NT2/D1 (cell line): ENCODE data around the gene TMEM235.
"Not testable (repeated sequence)": the region's sequence is repeated elsewhere in the genome, so short reads cannot be mapped to it uniquely, and the experiment has no call there.

ENCODE experiments used
- DNase-seq: peaks from one replicate; pipeline ENCODE4 v3.0.0-alpha.2; 2011; ENCODE audit warnings: low read depth, low spot score
- H3K27me3 ChIP-seq: 2 replicates; pipeline ENCODE4 v1.6.0; 2011; ENCODE audit warnings: mild to moderate bottlenecking; ENCODE audit not compliant: insufficient read length, insufficient read depth
- H3K36me3 ChIP-seq: 2 replicates; pipeline ENCODE4 v1.6.1; 2011; ENCODE audit warnings: mild to moderate bottlenecking, low read length, mixed read lengths; ENCODE audit not compliant: insufficient read depth, insufficient read length
- H3K4me1 ChIP-seq: 2 replicates; pipeline ENCODE4 v1.5.1; 2011; ENCODE audit not compliant: insufficient read depth, insufficient read length
- H3K4me3 ChIP-seq: 2 replicates; pipeline ENCODE4 v1.5.1; 2011; ENCODE audit warnings: low read depth; ENCODE audit not compliant: insufficient read length
- H3K9ac ChIP-seq: 2 replicates; pipeline ENCODE4 v1.6.0; 2011; ENCODE audit warnings: low read depth; ENCODE audit not compliant: insufficient read length
- H3K9me3 ChIP-seq: 2 replicates; pipeline ENCODE4 v1.5.1; 2011; ENCODE audit warnings: mild to moderate bottlenecking, low read length; ENCODE audit not compliant: insufficient read depth
- SUZ12 ChIP-seq: IDR thresholded peaks from 2 replicates; pipeline ENCODE4 v1.6.1; 2011; ENCODE audit not compliant: insufficient read length, insufficient read depth; ENCODE audit errors: extremely low read depth
- YY1 ChIP-seq: IDR thresholded peaks from 2 replicates; pipeline ENCODE4 v1.6.1; 2011; ENCODE audit not compliant: insufficient read length, insufficient read depth
- ZNF274 ChIP-seq: IDR thresholded peaks from 2 replicates; pipeline ENCODE4 v1.6.1; 2011; ENCODE audit warnings: mild to moderate bottlenecking, low read depth, low read length

The TMEM235 gene

DNA sequence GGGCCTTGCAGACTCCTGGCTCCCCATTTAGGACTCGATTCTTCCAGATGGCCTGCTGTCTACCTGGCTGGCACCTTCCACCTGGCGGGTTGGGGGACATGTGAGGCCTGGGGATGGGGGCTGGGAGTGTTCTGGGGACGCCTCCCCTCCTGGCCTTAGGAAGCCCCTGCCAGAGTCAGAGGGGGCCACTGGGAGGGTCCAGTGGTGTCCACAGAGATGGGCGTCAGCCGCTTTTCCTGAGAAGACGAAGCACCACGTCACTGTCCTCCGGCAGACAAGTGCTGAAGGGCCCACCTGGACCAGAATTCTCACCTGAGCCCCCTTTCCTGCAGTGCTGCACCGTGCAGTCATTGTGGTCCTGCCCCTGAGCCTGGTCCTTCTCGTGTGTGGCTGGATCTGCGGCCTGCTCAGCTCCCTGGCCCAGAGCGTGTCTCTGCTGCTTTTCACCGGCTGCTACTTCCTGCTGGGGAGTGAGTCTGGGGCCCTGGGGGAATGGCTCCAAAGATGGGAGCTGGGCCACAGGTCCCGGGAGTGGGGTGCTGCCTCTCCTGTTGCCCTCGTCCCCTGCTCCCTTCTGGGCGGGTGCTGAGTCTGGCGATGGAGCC lies 2.9 kb downstream of the TMEM235 start:
- no peak for DNase-seq
- Histone ChIP-seq H3K4me1 (peaks cover 18% of the 10 kb centered on the region), H3K9me3 (no peaks in the 10 kb centered on the region), H3K9ac (peak overlapping the region; percentile 61), H3K4me3 (no peak overlapping the region), H3K27me3 (peaks cover 30% of the 10 kb centered on the region), H3K36me3 (no peaks in the 10 kb centered on the region)
- TF ChIP-seq YY1 = no peak
- TF ChIP-seq ZNF274 = no peak
- no peak for TF ChIP-seq SUZ12

GRCh38 chr17:78235022-78235421 lies 3.6 kb downstream of the TMEM235 start:
- DNase-seq, H3K9me3 ChIP-seq, H3K36me3 ChIP-seq, H3K9ac ChIP-seq, H3K4me3 ChIP-seq: not testable (repeated sequence)
- peaks cover 18% of the 10 kb centered on the region for H3K4me1 ChIP-seq
- H3K27me3 ChIP-seq = peaks cover 30% of the 10 kb centered on the region

DNA sequence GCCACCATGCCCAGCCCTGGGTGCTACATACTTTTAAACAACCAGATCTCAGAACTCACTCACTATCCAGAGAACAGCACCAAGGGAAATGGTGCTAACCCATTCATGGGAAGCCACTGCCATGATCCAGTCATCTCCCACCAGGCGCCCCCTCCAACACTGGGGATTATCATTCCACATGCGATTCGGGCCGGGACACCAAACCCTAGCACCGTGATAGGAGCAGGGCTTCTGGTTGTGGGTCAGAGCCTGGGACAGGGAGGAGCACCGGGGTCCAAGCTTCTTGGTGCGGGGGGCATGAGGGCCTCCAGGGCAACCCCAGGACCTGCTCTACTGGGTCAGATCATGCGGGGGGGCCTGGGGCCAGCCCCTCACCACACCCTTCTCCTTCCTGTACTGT lies 4.5 kb downstream of the TMEM235 start:
- TF ChIP-seq ZNF274 (no peak), YY1 (no peak), SUZ12 (no peak)
- peaks cover 21% of the 10 kb centered on the region for H3K4me1 ChIP-seq
- H3K27me3 ChIP-seq = peaks cover 22% of the 10 kb centered on the region
- H3K36me3 ChIP-seq = no peaks in the 10 kb centered on the region
- H3K9ac ChIP-seq = no peak overlapping the region
- no peaks in the 10 kb centered on the region for H3K9me3 ChIP-seq
- no peak overlapping the region for H3K4me3 ChIP-seq
- DNase-seq = no peak

DNA sequence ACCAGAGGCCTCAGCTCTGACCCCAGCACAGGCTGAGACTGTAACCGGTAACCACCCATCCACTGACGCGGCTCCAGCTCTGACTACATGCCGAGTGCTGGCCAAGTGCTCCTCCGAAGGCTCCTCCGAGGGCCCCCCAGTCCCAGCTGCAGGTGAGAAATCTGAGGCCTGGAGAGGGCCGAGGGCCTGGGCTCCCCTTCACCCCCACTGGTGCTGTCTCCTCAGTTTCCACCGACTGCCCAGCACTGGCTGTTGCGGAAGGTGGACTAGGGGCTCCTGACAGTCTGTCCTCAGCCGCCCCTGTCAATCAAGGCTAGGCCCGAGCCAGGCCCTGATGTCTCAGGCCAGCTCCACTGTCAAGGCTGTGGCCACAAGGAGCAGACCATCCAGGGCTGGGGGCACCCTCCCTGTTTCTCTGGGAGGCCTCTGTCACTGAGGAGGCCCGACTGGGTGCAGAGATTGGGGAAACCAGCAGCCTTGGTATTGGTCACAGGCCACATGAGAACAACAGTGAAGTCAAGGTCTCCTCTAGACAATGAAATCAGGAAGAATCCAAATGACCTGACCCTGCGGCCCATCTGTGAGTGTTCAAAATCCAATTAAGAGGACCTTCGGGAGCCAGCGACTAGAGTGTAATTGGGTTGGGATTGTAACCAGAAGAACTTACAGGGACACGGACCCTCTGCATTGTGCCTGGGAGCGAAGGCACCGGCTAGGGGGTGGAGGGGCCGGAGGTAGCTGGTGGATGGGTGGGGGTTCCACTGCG lies 5.1 kb downstream of the TMEM235 start:
- no peak for DNase-seq
- no peak for TF ChIP-seq YY1
- TF ChIP-seq SUZ12 = no peak
- TF ChIP-seq ZNF274 = no peak
- no peaks in the 10 kb centered on the region for H3K9me3 ChIP-seq
- peaks cover 15% of the 10 kb centered on the region for H3K27me3 ChIP-seq
- H3K36me3 ChIP-seq = no peaks in the 10 kb centered on the region
- no peak overlapping the region for H3K4me3 ChIP-seq
- H3K4me1 ChIP-seq = peaks cover 19% of the 10 kb centered on the region
- peak overlapping the region; percentile 53 for H3K9ac ChIP-seq

DNA sequence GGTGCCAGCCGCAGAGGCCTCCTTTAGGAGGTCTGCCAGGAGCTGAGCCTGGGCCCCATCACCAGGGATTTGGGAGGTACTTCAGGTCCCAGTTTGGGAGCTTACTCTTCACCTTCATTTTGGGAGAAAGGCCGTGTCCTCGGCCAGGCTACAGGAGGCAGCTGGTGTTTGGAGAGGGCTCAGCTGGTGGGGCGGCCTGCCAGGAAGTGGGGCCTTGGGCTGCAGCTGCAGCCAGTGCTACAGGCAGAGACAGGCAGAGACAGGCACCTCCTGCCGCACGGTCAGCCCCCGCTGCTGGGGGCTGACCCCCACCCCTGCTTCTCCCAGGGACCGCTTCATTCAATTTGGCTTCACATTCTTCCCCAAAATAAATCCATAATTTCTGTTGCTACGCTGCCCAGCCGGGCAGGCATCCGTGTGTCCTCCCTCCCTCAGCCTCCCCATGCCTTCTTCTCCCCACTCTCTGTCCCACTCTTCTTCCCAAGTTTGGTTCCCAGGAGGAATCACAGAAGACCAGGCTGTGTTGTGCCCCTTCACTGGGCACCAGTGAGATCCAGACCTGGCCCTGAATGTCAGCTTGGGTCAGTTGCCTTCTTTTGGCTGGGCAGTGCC lies 6.1 kb downstream of the TMEM235 start:
- no peak for DNase-seq
- Histone ChIP-seq H3K27me3 (peaks cover 7% of the 10 kb centered on the region), H3K36me3 (no peaks in the 10 kb centered on the region), H3K4me3 (no peak overlapping the region), H3K4me1 (peaks cover 19% of the 10 kb centered on the region), H3K9ac (no peak overlapping the region), H3K9me3 (no peaks in the 10 kb centered on the region)
- TF ChIP-seq ZNF274 = no peak
- TF ChIP-seq SUZ12 = no peak
- TF ChIP-seq YY1 = no peak

- Histone ChIP-seq H3K9me3 (no peaks in the 10 kb centered on the region), H3K4me3 (no peak overlapping the region), H3K9ac (peak overlapping the region; percentile 50), H3K36me3 (no peaks in the 10 kb centered on the region), H3K4me1 (peaks cover 15% of the 10 kb centered on the region), H3K27me3 (no peaks in the 10 kb centered on the region)
- no peak for DNase-seq
- TF ChIP-seq ZNF274 (no peak), SUZ12 (no peak), YY1 (no peak)
These were observed 7.5 kb downstream of the TMEM235 start for GRCh38 chr17:78238823-78239488.

- peak overlapping the region; percentile 18 for H3K9ac ChIP-seq
- H3K4me1 ChIP-seq = peaks cover 15% of the 10 kb centered on the region
- H3K9me3 ChIP-seq = no peaks in the 10 kb centered on the region
- H3K27me3 ChIP-seq = no peaks in the 10 kb centered on the region
- no peak for DNase-seq
- H3K36me3 ChIP-seq = no peaks in the 10 kb centered on the region
- TF ChIP-seq SUZ12 (no peak), YY1 (no peak), ZNF274 (no peak)
- H3K4me3 ChIP-seq = no peak overlapping the region
These were observed 8.1 kb downstream of the TMEM235 start for GRCh38 chr17:78239489-78239931.
